GM12878 (cell line): Measurements from ENCODE around the gene POGZ.

Experiments
- ATF3 ChIP-seq: IDR thresholded peaks from 2 replicates; pipeline ENCODE4 v1.6.1; 2011; ENCODE audit warnings: low read depth, mild to moderate bottlenecking, low read length, moderate library complexity, borderline replicate concordance; ENCODE audit errors: extremely low read depth
- BHLHE40 ChIP-seq, 2 experiments: fragments of 450-650 bp in 1 of 2; IDR thresholded peaks; 2 replicates each; pipeline ENCODE4 v1.6.1; 2011 to 2017; ENCODE audit warnings: low read depth in 2 of 2, borderline replicate concordance in 1 of 2, improper control_type of control experiment in 1 of 2, low read length in 1 of 2, mild to moderate bottlenecking in 1 of 2
- CBX5 ChIP-seq: sonication (generic); IDR thresholded peaks from 2 replicates; pipeline ENCODE4 v1.6.1; 2016; ENCODE audit warnings: low read depth, moderate library complexity, mild to moderate bottlenecking, inconsistent platforms
- CTCF ChIP-seq, 3 experiments: IDR thresholded peaks in 2 of 3; conservative IDR thresholded peaks in 1 of 3; 2 replicates each; pipeline ENCODE4 v1.5.1; 2011; ENCODE audit warnings: low read depth in 3 of 3, low read length in 3 of 3, mild to moderate bottlenecking in 3 of 3, control low read depth in 2 of 3, moderate library complexity in 2 of 3, inconsistent platforms in 1 of 3, mixed read lengths in 1 of 3; ENCODE audit not compliant: control insufficient read depth in 2 of 3, insufficient read depth in 1 of 3; ENCODE audit errors: extremely low read depth in 1 of 3
- CUX1 ChIP-seq: IDR thresholded peaks from 2 replicates; pipeline ENCODE4 v1.6.1; 2012; ENCODE audit warnings: improper control_type of control experiment, low read depth, low read length; ENCODE audit not compliant: insufficient replicate concordance
- FOS ChIP-seq: IDR thresholded peaks from 3 replicates; pipeline ENCODE4 v1.6.1; 2011; ENCODE audit warnings: borderline replicate concordance; ENCODE audit not compliant: insufficient read length; ENCODE audit errors: extremely low read depth
- POLR2AphosphoS2 ChIP-seq: IDR thresholded peaks from 2 replicates; pipeline ENCODE4 v1.6.1; 2011; ENCODE audit warnings: low read depth, mild to moderate bottlenecking, low read length, improper control_type of control experiment, moderate library complexity
- RBBP5 ChIP-seq: fragments of 200-600 bp; sonication (generic); conservative IDR thresholded peaks from 2 replicates; pipeline ENCODE4 v1.6.1; 2016
- RELA ChIP-seq: fragments of 450-650 bp; IDR thresholded peaks from 2 replicates; pipeline ENCODE4 v1.8.0; 2014; ENCODE audit warnings: borderline replicate concordance; ENCODE audit not compliant: partially characterized antibody
- USF2 ChIP-seq: IDR thresholded peaks from 2 replicates; pipeline ENCODE4 v1.6.1; 2011; ENCODE audit warnings: low read depth, low read length, improper control_type of control experiment, borderline replicate concordance

GRCh38 chr1:151361883-151362282 is 97.4 kb downstream of the POGZ start:
- no peak for TF ChIP-seq CUX1
- no peak for TF ChIP-seq POLR2AphosphoS2
- no peak for TF ChIP-seq USF2
- no peak for TF ChIP-seq RELA
- no peak for TF ChIP-seq FOS
- no peak for TF ChIP-seq RBBP5
- TF ChIP-seq CBX5 = no peak
- no peak for TF ChIP-seq CTCF (IDR thresholded peaks at IDR 0.05 in 2 of 3, conservative IDR thresholded peaks at IDR 0.05 in 1 of 3; ENCODE audit: control insufficient read depth in 2 of 3, extremely low read depth in 1 of 3, insufficient read depth in 1 of 3, low read depth in 3 of 3, low read length in 3 of 3)
- no peak for TF ChIP-seq ATF3
- TF ChIP-seq BHLHE40 (IDR thresholded peaks at IDR 0.05; ENCODE audit: borderline replicate concordance in 1 of 2, low read depth in 2 of 2, low read length in 1 of 2) = no peak
